H9 (cell line): ENCODE measurements around the gene ATG12. TPM values are rescaled to one million over a fixed set of nuclear protein-coding genes. Genes with fewer than 3 reads are reported as not detected.
"Not testable (repeated sequence)": the region's sequence is repeated elsewhere in the genome, so short reads cannot be mapped to it uniquely, and the experiment has no call there.

Experiments used
- DNase-seq: peaks from one replicate; pipeline ENCODE4 v3.0.0-alpha.2; 2017
- H2AFZ ChIP-seq: one replicate; pipeline ENCODE4 v1.6.1; 2013; ENCODE audit warnings: mild to moderate bottlenecking, low read length, control low read depth, moderate library complexity
- H2AK5ac ChIP-seq: 2 replicates; pipeline ENCODE4 v1.6.1; 2013; ENCODE audit warnings: low read length, control low read depth, mixed read lengths; ENCODE audit not compliant: insufficient read length
- H2BK120ac ChIP-seq: one replicate; pipeline ENCODE4 v1.6.1; 2013; ENCODE audit warnings: low read depth, mild to moderate bottlenecking, low read length, control low read depth, inconsistent platforms; ENCODE audit not compliant: poor library complexity, severe bottlenecking
- H2BK12ac ChIP-seq: 2 replicates; pipeline ENCODE4 v1.6.1; 2013; ENCODE audit warnings: low read length, control low read depth, mixed read lengths, low read depth; ENCODE audit not compliant: insufficient read length
- H2BK15ac ChIP-seq: 2 replicates; pipeline ENCODE4 v1.6.1; 2013; ENCODE audit warnings: low read depth, low read length, control low read depth
- H2BK20ac ChIP-seq: one replicate; pipeline ENCODE4 v1.6.1; 2013; ENCODE audit warnings: low read depth, mild to moderate bottlenecking, low read length, control low read depth, inconsistent platforms; ENCODE audit not compliant: poor library complexity, severe bottlenecking
- H2BK5ac ChIP-seq: 2 replicates; pipeline ENCODE4 v1.6.1; 2013; ENCODE audit warnings: low read length, control low read depth, mixed read lengths; ENCODE audit not compliant: insufficient read length
- H3K14ac ChIP-seq: 2 replicates; pipeline ENCODE4 v1.6.1; 2013; ENCODE audit warnings: low read length, control low read depth; ENCODE audit not compliant: insufficient read depth
- H3K18ac ChIP-seq: 2 replicates; pipeline ENCODE4 v1.6.1; 2013; ENCODE audit warnings: low read depth, mild to moderate bottlenecking, mixed read lengths, low read length, control low read depth; ENCODE audit not compliant: insufficient read length
- H3K23ac ChIP-seq: 2 replicates; pipeline ENCODE4 v1.6.1; 2013; ENCODE audit warnings: low read length, control low read depth, mixed read lengths, low read depth; ENCODE audit not compliant: insufficient read length
- H3K23me2 ChIP-seq: 2 replicates; pipeline ENCODE4 v1.6.1; 2013; ENCODE audit warnings: low read depth, mild to moderate bottlenecking, mixed read lengths, low read length, control low read depth; ENCODE audit not compliant: insufficient read length, poor library complexity, severe bottlenecking
- H3K27ac ChIP-seq: 2 replicates; pipeline ENCODE4 v1.5.1; 2013; ENCODE audit warnings: low read length, control low read depth, mixed read lengths, low read depth; ENCODE audit not compliant: insufficient read length
- H3K27me3 ChIP-seq: 2 replicates; pipeline ENCODE4 v1.6.1; 2013; ENCODE audit warnings: low read length, control low read depth, inconsistent platforms; ENCODE audit not compliant: insufficient read depth
- H3K4ac ChIP-seq: 2 replicates; pipeline ENCODE4 v1.6.1; 2013; ENCODE audit warnings: low read depth, mild to moderate bottlenecking, control low read depth, inconsistent platforms, low read length, moderate library complexity
- H3K4me1 ChIP-seq: 2 replicates; pipeline ENCODE4 v1.6.1; 2013; ENCODE audit warnings: low read length, control low read depth, inconsistent platforms; ENCODE audit not compliant: insufficient read depth
- H3K4me2 ChIP-seq: 2 replicates; pipeline ENCODE4 v1.6.1; 2013; ENCODE audit warnings: low read length, control low read depth, mixed read lengths; ENCODE audit not compliant: insufficient read length, insufficient read depth
- H3K56ac ChIP-seq: 2 replicates; pipeline ENCODE4 v1.6.1; 2013; ENCODE audit warnings: low read depth, mild to moderate bottlenecking, mixed read lengths, low read length, control low read depth; ENCODE audit not compliant: insufficient read length
- H3K79me1 ChIP-seq: 2 replicates; pipeline ENCODE4 v1.6.1; 2013; ENCODE audit warnings: low read depth, mild to moderate bottlenecking, moderate library complexity, low read length, control low read depth, inconsistent platforms; ENCODE audit not compliant: insufficient read depth, poor library complexity, severe bottlenecking
- H3K79me2 ChIP-seq: 2 replicates; pipeline ENCODE4 v1.6.1; 2013; ENCODE audit warnings: low read length, control low read depth, inconsistent platforms; ENCODE audit not compliant: insufficient read depth
- H3K9ac ChIP-seq: 2 replicates; pipeline ENCODE4 v1.6.1; 2013; ENCODE audit warnings: low read length, control low read depth, mixed read lengths; ENCODE audit not compliant: insufficient read length; ENCODE audit errors: extremely low read depth
- H3K9me3 ChIP-seq: one replicate; pipeline ENCODE4 v1.6.1; 2013; ENCODE audit warnings: low read depth, low read length, inconsistent platforms; ENCODE audit not compliant: control insufficient read depth
- H3T11ph ChIP-seq: one replicate; pipeline ENCODE4 v1.6.1; 2013; ENCODE audit warnings: mild to moderate bottlenecking, low read length, control low read depth, inconsistent platforms
- H4K20me1 ChIP-seq: one replicate; pipeline ENCODE4 v1.6.1; 2013; ENCODE audit not compliant: control insufficient read depth, insufficient read length, insufficient read depth
- H4K5ac ChIP-seq: 2 replicates; pipeline ENCODE4 v1.6.1; 2013; ENCODE audit warnings: low read depth, mild to moderate bottlenecking, mixed read lengths, low read length, control low read depth; ENCODE audit not compliant: insufficient read length
- H4K8ac ChIP-seq: replicated peaks from 2 replicates; pipeline ENCODE4 v1.6.1; 2013; ENCODE audit warnings: low read length, control low read depth, mixed read lengths, low read depth; ENCODE audit not compliant: insufficient read length
- H4K91ac ChIP-seq: 2 replicates; pipeline ENCODE4 v1.6.1; 2013; ENCODE audit warnings: low read depth, mild to moderate bottlenecking, moderate library complexity, mixed read lengths, low read length, control low read depth; ENCODE audit not compliant: insufficient read length
- H3K27ac Mint-ChIP-seq, 3 experiments: 2 replicates in 2 of 3; 3 replicates in 1 of 3; pipeline ENCODE4 v1.8.0; 2020 to 2021; ENCODE audit warnings: mixed read lengths in 3 of 3, mild to moderate bottlenecking in 1 of 3, moderate library complexity in 1 of 3
- H3K27me3 Mint-ChIP-seq: 2 replicates; pipeline ENCODE4 v1.8.0; 2021; ENCODE audit warnings: low read depth, mild to moderate bottlenecking, moderate library complexity, mixed read lengths
- H3K36me3 Mint-ChIP-seq, 3 experiments: 2 replicates in 2 of 3; 3 replicates in 1 of 3; pipeline ENCODE4 v1.8.0; 2020 to 2021; ENCODE audit warnings: low read depth in 3 of 3, mixed read lengths in 3 of 3; ENCODE audit not compliant: insufficient read depth in 1 of 3
- H3K4me1 Mint-ChIP-seq, 2 experiments: 2 replicates each; pipeline ENCODE4 v1.8.0; 2020; ENCODE audit warnings: mixed read lengths in 2 of 2
- H3K4me3 Mint-ChIP-seq, 2 experiments: 2 replicates in 1 of 2; 3 replicates in 1 of 2; pipeline ENCODE4 v1.8.0; 2020 to 2021; ENCODE audit warnings: mild to moderate bottlenecking in 2 of 2, mixed read lengths in 2 of 2, moderate library complexity in 1 of 2
- H3K9me3 Mint-ChIP-seq, 2 experiments: 2 replicates in 1 of 2; 3 replicates in 1 of 2; pipeline ENCODE4 v1.8.0; 2020; ENCODE audit warnings: mild to moderate bottlenecking in 2 of 2, mixed read lengths in 2 of 2, moderate library complexity in 1 of 2
- WGBS: extraction: QIAGEN DNeasy Blood & Tissue Kit; methylation state at CpG from one replicate; pipeline ENCODE4 v1.1.7; 2013; ENCODE audit warnings: missing lambda C conversion rate, low lambda C conversion rate, mixed read lengths; ENCODE audit not compliant: insufficient read length; ENCODE audit errors: extremely low coverage; 5-methylcytosine and 5-hydroxymethylcytosine counted together
- total RNA-seq: library from RNA; stranded (reverse); gene quantifications from 2 replicates; pipeline ENCODE4 v1.2.1, GENCODE V29; 2021
- TF ChIP-seq, protein P1 (sequence below): fragments of 200-600 bp; sonication (generic); conservative IDR thresholded peaks from 3 replicates; pipeline ENCODE4 v1.8.0; 2021; ENCODE audit warnings: antibody characterized with exemption, mild to moderate bottlenecking

ATG12 gene
- total RNA-seq, 1 experiment from 2014 or later, result 52.9 TPM

DNA sequence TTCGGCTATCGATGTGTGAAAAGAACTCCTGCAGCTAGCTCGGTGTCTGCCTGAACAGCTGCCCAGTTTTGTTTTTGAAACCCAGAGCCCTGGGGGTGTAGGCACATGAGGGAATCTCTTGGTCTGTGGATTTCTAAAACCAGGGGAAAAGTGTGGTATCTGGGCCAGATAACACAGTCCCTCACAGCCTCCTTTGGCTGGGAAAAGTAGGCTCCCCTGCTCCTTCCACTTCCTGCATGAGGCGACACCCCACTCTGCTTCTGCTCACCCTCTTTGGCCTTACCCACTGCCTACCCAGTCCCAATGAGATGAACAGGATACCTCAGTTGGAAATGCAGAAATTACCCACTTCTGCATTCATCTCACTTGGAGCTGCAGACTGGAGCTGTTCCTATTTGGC is 15.4 kb downstream of the ATG12 start:
- H3K9me3 Mint-ChIP-seq, result peaks cover 7 to 11% of the 10 kb centered on the region in 2 experiments; a peak in 4 of 5 replicates
- H3K27me3 Mint-ChIP-seq, result peaks cover 2% of the 10 kb centered on the region; the same call in 1 of the 2 replicates
- no peak overlapping the region for H2AK5ac ChIP-seq
- H3K4me1 Mint-ChIP-seq, result no peaks in the 10 kb centered on the region
- H3K79me1 ChIP-seq, result no peaks in the 10 kb centered on the region
- no peak overlapping the region for H4K8ac ChIP-seq
- H4K5ac ChIP-seq, result no peak overlapping the region
- H3K79me2 ChIP-seq, result no peaks in the 10 kb centered on the region
- no CpG with 5 or more reads among the region's 4 CpGs for WGBS
- H3K4me1 ChIP-seq, result no peaks in the 10 kb centered on the region
- H2BK5ac ChIP-seq, result no peak overlapping the region
- H3K4me2 ChIP-seq, result no peak overlapping the region
- no peak overlapping the region for H3K18ac ChIP-seq
- no peak overlapping the region for H2BK15ac ChIP-seq
- H3T11ph ChIP-seq, result no peak overlapping the region
- TF ChIP-seq, protein P1, sequence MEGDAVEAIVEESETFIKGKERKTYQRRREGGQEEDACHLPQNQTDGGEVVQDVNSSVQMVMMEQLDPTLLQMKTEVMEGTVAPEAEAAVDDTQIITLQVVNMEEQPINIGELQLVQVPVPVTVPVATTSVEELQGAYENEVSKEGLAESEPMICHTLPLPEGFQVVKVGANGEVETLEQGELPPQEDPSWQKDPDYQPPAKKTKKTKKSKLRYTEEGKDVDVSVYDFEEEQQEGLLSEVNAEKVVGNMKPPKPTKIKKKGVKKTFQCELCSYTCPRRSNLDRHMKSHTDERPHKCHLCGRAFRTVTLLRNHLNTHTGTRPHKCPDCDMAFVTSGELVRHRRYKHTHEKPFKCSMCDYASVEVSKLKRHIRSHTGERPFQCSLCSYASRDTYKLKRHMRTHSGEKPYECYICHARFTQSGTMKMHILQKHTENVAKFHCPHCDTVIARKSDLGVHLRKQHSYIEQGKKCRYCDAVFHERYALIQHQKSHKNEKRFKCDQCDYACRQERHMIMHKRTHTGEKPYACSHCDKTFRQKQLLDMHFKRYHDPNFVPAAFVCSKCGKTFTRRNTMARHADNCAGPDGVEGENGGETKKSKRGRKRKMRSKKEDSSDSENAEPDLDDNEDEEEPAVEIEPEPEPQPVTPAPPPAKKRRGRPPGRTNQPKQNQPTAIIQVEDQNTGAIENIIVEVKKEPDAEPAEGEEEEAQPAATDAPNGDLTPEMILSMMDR, result no peak
- H3K36me3 Mint-ChIP-seq, result peaks cover 9 to 34% (median 22%) of the 10 kb centered on the region in 3 experiments
- H2BK12ac ChIP-seq, result no peak overlapping the region
- H4K20me1 ChIP-seq, result no peaks in the 10 kb centered on the region
- H2BK120ac ChIP-seq, result no peak overlapping the region
- no peak overlapping the region for H3K27ac Mint-ChIP-seq
- H3K23me2 ChIP-seq, result no peaks in the 10 kb centered on the region
- no peaks in the 10 kb centered on the region for H3K9me3 ChIP-seq
- no peak overlapping the region for H3K23ac ChIP-seq
- no peak overlapping the region for H2BK20ac ChIP-seq
- DNase-seq, result no peak
- H3K4ac ChIP-seq, result no peak overlapping the region
- H3K14ac ChIP-seq, result no peak overlapping the region
- no peak overlapping the region for H3K4me3 Mint-ChIP-seq
- H3K27me3 ChIP-seq, result no peaks in the 10 kb centered on the region
- H3K27ac ChIP-seq, result no peak overlapping the region
- no peak overlapping the region for H4K91ac ChIP-seq
- H3K9ac ChIP-seq, result no peak overlapping the region
- no peak overlapping the region for H3K56ac ChIP-seq
- no peak overlapping the region for H2AFZ ChIP-seq

DNA sequence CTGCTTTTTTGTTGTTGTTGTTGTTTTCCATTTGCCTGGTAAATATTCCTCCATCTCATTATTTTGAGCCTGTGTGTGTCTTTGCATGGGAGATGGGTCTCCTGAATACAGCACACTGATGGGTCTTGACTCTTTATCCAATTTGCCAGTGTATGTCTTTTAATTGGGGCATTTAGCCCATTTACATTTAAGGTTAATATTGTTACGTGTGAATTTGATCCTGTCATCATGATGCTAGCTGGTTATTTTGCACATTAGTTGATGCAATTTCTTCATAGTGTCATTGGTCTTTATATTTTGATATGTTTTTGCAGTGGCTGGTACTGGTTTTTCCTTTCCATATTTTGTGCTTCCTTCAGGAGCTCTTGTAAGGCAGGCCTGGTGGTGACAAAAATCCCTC is 16.4 kb downstream of the ATG12 start:
- not testable (repeated sequence) for H2AFZ ChIP-seq, H4K5ac ChIP-seq, H3T11ph ChIP-seq, H3K79me1 ChIP-seq, H2BK15ac ChIP-seq, H3K56ac ChIP-seq, H3K23me2 ChIP-seq, H3K4me1 ChIP-seq, H3K4me3 Mint-ChIP-seq, H3K4me1 Mint-ChIP-seq, H3K27me3 ChIP-seq, H3K27ac Mint-ChIP-seq, H2AK5ac ChIP-seq, H3K14ac ChIP-seq, H3K18ac ChIP-seq, H4K20me1 ChIP-seq, H3K4me2 ChIP-seq, H3K23ac ChIP-seq, H3K79me2 ChIP-seq, H4K8ac ChIP-seq, H2BK5ac ChIP-seq, H2BK20ac ChIP-seq, H2BK120ac ChIP-seq, H3K27ac ChIP-seq, H3K27me3 Mint-ChIP-seq, H2BK12ac ChIP-seq, H4K91ac ChIP-seq, H3K4ac ChIP-seq, H3K9me3 ChIP-seq, H3K9ac ChIP-seq, DNase-seq
- Mint-ChIP-seq H3K36me3 (peaks cover 7 to 29% (median 18%) of the 10 kb centered on the region in 3 experiments), H3K9me3 (peaks cover 7 to 11% of the 10 kb centered on the region in 2 experiments; a peak in 4 of 5 replicates)
- no CpG with 5 or more reads among the region's 1 CpG for WGBS
